ENCODE data around the gene DLL1. TPM values are rescaled to one million over a fixed set of nuclear protein-coding genes. Genes with fewer than 3 reads are reported as not detected.
A peak's percentile ranks its signal among the peaks of the same experiment; 100 is the strongest.

DLL1 gene
- total RNA-seq, 2 donors from 2014 or later, result 1.1 to 2.6 TPM

DNA sequence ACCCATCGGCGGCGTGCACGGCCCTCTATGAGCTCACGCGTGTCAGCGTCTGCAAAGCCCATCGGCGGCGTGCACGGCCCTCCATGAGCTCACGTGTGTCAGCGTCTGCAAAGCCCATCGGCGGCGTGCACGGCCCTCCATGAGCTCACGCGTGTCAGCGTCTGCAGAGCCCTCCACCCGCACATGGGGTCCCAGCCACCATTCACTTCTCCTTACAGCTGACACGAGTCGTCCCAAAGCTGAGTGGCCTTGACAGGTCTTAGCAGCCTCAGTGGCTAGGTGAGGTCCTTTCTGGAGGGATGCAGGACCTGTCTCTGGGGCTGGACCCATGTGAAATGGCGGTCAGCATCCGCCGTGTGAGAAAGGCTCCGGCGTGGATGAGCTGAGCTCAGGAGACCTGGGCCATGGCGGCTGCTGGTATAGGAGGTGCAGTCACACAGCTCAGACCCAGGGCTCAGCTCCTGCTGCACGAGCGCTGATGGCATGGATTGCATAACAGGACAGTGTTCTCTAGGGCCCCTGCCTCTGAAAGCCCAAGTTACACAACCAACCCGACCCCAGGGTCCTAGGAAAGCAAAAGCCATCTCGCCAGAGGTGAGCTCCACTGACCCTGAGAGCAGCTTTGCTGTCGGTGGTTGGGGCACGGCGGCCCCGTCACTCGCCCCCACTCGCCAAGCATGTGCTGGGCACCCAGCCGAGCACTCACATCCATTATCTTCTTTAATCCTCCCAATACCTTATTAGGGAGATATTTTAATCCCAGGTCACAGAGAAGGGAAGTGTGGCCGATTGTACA lies 38.9 kb downstream of the DLL1 start:
- no peaks in the 10 kb centered on the region for H3K36me3 Mint-ChIP-seq
- ATAC-seq (no peak), DNase-seq (ENCODE audit: low spot score in 2 of 2) (no peak)
- no peak overlapping the region for H3K27ac Mint-ChIP-seq
- no peaks in the 10 kb centered on the region for H3K9me3 Mint-ChIP-seq

DNA sequence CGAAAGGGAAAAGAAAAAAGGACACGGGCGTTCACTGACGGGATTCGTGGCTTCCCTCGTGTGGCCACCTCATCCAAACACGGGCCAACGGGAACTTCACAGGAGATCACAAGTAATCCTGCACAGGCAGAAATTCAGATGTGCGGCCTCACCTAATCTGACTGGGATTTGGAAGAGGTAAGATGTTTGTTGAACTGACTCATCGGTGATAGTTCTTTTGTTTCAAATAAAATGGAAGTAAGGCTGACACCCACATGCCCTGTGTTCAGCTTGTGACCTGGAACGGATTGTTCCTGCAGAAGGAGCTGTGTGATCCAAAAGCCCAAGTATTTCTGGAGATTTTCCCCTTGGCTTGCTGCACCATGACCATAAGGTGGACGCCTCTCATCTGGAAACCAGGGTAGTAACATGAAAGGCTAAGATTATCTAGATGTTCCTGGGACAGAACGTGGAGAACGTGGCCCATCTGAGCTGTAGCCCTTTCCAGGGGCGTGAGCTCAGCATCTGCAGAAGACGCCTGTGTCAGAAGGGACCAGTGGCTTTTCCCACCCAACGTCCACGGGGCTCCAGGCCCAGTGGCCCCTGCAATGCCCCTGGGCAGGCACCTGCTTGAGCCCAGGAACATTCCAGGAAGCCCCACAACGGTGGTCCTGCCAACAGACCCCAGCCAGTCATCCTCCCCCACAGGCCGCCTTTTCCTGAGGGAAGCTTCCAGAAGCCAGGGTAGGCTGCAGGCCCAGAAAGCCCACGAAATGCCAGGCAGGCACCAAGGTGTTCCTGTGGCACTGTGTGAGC lies 39.7 kb downstream of the DLL1 start:
- Mint-ChIP-seq H3K36me3 (no peaks in the 10 kb centered on the region), H3K27ac (no peak overlapping the region)

DNA sequence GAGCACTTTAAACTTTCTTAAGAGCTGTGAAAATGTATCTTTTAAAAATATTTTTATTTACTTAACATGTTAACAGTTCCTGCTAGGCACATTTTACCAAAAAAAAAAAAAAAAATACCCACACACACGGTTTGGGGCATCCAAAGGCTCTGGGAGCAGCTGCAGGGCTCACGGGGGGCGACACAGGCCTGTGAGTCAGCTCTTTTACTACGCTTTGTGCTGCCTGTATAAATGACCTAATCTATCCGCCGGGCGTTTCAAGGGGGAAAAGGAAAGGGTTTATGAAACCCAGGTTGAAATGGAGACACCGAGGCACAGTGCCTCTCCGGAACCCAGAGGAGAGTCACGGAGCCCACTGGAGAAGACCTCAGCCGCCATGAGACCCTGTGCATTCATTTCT lies 40.4 kb downstream of the DLL1 start:
- no peak overlapping the region for H3K27ac Mint-ChIP-seq
- DNase-seq (ENCODE audit: low spot score in 2 of 2) (no peak), ATAC-seq (no peak)
- H3K9me3 Mint-ChIP-seq, result no peaks in the 10 kb centered on the region
- H3K36me3 Mint-ChIP-seq, result no peaks in the 10 kb centered on the region

More for the DNA sequence above, 39.7 kb downstream of the DLL1 start:
- no peaks in the 10 kb centered on the region for H3K9me3 Mint-ChIP-seq
- no peak for ATAC-seq
- no peak for DNase-seq (ENCODE audit: low spot score in 2 of 2)

DNA sequence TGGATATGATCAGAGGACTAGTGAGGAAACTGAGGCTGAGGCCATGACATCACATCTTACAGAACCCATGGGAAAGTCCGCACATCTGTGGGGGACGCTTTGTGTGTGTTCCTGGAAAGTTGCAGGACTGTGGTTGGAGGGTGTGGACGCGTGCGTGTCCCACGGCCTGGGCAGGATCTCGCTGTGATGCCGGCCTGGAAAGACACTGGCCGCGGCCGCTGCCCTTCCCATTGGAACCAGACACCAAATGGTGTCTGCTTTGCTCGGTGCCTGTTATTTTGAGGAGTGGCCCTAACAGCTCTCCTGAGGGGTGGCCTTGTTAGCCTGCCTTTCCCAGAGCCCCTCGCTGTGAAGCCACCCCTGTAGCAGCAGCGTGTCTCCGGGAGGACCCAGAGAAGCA lies 41.1 kb downstream of the DLL1 start:
- no peaks in the 10 kb centered on the region for H3K9me3 Mint-ChIP-seq
- no peak overlapping the region for H3K27ac Mint-ChIP-seq
- no peaks in the 10 kb centered on the region for H3K36me3 Mint-ChIP-seq
- ATAC-seq (no peak), DNase-seq (ENCODE audit: low spot score in 2 of 2) (no peak)

DNA sequence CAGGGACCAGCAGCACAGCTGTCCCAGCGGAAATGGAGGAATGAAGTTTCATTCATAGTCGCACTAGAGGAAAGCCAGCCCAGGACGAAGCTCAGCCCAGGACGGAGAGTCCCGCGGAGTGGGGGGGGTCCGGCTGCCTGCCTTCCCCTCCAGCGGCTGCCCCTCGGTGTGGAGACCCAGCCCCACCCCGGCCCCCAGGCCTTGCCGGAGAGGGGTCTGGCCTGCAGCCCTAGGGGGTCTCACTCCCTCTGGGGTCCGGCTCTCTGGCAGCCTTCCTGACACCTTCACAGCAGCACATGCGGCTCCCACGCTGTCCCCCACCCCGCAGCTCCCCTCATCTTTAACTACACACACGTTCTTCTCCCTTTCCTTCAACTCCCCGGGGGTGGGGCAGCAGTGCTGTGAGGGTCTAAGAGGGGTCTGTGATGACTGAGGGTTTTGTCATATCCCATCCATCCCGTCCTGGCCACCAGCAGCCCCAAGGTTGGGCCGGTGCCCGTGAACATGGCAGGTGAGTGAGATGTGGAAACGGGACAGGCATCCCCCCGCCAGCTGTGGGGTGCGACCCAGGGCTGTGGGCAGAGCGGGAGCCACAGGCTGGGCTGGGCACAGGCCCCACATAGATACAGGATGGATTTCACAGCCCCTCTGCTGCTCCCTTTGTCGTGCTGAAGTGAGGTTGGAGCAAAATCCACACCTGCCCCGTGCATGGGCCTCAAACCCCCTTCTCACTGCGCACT lies 41.8 kb downstream of the DLL1 start:
- DNase-seq (ENCODE audit: low spot score in 2 of 2) (no peak), ATAC-seq (no peak)
- no peaks in the 10 kb centered on the region for H3K9me3 Mint-ChIP-seq
- no peaks in the 10 kb centered on the region for H3K36me3 Mint-ChIP-seq
- H3K27ac Mint-ChIP-seq, result no peak overlapping the region

DNA sequence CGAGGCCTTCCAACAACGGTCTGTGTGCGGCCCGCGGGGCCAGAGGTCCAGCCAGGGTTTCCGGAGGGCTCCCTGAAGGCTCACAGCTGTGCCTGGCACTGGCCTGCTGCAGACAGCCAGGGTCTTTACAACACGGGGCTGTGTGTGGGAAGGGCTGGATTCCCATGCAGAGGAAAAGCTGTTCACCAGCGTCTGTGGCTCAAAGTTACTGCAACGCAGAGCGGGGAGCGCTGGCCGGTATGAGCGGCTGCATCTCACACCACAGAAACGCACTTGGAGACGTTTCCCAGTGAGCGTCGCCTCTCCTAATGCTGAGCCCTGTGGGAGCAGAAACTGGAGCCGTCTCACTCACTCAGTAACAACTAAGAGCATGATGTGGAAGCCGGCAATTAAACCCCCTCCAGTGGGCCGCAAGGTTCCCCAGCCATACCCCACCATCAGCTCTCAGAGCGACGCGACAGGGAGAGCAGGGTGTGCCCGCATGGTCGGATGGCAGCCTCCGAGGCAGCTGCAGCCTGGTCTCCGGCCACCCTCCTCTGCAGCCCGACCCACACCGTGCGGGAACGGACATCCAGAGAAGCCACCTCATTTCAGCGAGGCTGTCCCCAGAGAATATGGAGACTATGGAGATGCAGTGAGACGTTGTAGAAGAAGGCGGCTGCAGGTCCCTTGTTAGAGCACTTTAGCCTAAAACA lies 42.6 kb downstream of the DLL1 start:
- ATAC-seq (no peak), DNase-seq (ENCODE audit: low spot score in 2 of 2) (no peak)
- no peak overlapping the region for H3K27ac Mint-ChIP-seq
- no peaks in the 10 kb centered on the region for H3K36me3 Mint-ChIP-seq
- no peaks in the 10 kb centered on the region for H3K9me3 Mint-ChIP-seq

DNA sequence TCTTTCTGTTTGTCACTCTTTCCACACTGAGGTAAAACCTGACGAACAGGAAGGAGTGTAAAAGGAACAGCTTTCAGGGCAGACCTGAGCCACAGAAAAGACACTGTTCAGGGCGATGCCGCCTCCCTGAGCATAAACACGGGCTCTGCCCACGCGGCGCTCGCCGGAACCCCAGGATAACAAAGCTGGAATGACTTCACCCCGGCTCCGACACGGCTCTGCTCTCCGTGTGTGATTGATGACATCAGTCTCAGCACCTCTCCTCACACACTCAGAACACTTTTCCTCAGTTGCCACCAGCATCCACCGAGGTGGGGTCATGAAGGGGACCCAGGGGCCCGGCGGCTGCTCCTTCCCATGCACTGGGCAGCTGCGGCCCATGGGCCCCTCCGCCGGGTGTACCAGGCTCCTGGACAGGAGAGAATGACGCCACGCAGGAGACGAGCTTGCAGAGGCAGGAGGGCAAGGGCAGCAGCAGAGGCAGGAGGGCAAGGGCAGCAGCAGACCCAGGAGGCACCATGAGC lies 43.6 kb downstream of the DLL1 start:
- Mint-ChIP-seq H3K9me3 (no peaks in the 10 kb centered on the region), H3K36me3 (no peaks in the 10 kb centered on the region), H3K27ac (no peak overlapping the region)
- ATAC-seq (no peak), DNase-seq (ENCODE audit: low spot score in 2 of 2) (no peak)

DNA sequence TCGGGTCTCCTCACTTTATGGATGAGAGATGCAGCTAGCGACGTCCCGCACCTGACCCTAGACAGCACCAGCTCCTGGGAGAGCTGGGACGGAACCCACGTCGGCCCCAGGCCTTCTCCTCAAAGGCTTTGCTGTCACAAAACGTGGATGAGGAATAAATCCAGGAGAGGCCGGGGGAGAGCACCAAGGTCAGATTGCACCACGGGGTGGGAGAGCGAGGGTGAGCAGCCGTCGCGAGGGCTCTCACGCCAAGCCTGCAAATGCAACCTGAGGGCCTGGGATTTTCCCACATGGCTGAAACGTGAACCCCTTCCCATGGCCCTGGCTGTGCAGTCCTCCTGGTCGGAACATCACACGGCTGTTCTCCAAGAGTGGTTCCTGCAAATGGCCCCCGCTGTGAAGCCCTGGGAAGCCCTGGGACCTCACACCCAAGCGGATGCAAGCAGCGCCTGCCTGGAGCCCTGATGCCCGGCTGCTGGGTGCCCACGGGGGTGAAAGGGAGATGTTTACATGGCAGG lies 45.3 kb downstream of the DLL1 start:
- ATAC-seq (no peak), DNase-seq (ENCODE audit: low spot score in 2 of 2) (no peak)
- Mint-ChIP-seq H3K9me3 (no peaks in the 10 kb centered on the region), H3K27ac (no peak overlapping the region), H3K36me3 (no peaks in the 10 kb centered on the region)

DNA sequence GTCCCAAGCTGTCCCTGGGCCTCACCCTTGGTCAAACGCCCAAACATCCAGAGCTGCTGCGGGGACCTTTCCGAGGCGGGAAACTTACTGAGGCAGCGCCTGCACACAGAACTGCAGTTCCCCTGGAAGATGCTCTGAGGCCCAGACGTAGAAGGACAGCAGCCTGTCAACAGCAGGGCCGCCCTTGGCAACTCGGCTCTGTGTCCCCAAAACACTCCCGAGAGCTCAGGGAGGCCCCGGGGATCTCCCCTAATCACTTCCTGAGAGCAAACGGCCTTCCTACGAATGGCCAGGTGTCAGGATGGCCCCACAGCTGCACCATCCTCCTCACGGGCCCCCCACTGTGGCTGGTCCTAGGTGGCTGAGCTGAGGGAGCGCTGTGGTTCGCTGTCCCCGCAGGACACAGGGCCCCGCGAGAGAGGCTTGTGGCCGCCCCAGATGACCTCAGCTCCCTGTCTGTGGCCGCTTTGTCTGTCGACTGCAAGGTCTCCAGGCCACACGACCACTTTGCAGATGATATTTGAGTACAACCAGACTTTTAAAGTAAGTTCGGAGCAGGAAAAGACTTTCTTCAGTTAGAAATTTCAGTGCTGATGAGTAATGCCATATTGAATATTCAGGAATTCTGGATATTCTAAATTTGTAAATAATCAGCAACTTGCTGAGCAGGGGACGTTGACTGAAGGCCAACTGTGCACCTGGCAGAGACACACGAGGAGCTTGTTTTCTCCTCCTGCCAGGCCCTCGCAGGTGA lies 46.0 kb downstream of the DLL1 start:
- H3K9me3 Mint-ChIP-seq, result no peaks in the 10 kb centered on the region
- no peaks in the 10 kb centered on the region for H3K36me3 Mint-ChIP-seq
- H3K27ac Mint-ChIP-seq, result no peak overlapping the region
- DNase-seq (ENCODE audit: low spot score in 2 of 2), result no peak
- ATAC-seq, result no peak

DNA sequence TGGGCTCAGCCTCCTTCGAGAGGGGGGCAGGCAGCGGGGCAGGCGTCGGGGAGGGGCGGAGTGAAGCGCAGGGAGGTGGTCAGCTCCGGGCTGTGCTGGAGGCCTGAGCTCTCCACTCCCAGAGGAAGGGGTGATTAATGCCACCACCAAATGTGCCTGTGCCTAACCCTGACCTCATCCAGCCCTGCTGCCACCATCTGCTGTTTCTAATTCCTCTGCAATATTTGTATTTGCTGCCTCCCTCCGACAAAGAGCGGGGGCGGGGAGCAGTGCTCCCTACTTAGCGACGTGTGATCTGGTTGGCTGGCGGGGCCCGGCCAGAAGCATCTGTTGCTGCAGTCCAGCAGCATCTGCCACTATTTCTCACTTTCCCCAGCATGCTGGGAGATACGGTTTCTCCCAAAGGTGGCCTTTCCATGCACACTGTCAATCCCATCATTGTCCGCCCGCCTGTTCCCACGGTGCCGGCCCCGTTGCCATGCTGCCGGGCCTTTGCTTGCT lies 47.0 kb downstream of the DLL1 start:
- H3K36me3 Mint-ChIP-seq, result no peaks in the 10 kb centered on the region
- no peak for ATAC-seq

DNA sequence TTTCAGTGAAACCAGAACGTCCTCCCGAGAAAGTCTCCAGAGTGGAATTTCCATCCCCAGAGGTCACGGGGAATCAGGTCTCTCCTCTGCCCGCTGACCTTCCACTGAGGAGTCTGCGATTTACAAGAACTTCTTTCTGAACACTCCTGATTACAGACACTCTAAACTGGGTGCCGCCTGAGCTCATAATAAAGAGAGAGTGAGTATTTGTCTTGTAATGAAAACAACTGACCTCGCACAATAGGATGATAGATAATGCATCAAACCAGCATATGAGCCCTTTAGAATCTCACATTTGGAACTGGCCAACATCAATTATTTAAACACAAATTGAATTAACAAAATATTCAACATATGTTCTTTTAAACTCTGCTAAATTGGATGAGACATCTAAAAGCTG lies 47.5 kb downstream of the DLL1 start:
- Mint-ChIP-seq H3K9me3 (no peaks in the 10 kb centered on the region), H3K27ac (no peak overlapping the region), H3K36me3 (no peaks in the 10 kb centered on the region)
- ATAC-seq (no peak), DNase-seq (ENCODE audit: low spot score in 2 of 2) (no peak)

More for the DNA sequence above, 47.0 kb downstream of the DLL1 start:
- Mint-ChIP-seq H3K9me3 (no peaks in the 10 kb centered on the region), H3K27ac (no peak overlapping the region)
- no peak for DNase-seq (ENCODE audit: low spot score in 2 of 2)

DNA sequence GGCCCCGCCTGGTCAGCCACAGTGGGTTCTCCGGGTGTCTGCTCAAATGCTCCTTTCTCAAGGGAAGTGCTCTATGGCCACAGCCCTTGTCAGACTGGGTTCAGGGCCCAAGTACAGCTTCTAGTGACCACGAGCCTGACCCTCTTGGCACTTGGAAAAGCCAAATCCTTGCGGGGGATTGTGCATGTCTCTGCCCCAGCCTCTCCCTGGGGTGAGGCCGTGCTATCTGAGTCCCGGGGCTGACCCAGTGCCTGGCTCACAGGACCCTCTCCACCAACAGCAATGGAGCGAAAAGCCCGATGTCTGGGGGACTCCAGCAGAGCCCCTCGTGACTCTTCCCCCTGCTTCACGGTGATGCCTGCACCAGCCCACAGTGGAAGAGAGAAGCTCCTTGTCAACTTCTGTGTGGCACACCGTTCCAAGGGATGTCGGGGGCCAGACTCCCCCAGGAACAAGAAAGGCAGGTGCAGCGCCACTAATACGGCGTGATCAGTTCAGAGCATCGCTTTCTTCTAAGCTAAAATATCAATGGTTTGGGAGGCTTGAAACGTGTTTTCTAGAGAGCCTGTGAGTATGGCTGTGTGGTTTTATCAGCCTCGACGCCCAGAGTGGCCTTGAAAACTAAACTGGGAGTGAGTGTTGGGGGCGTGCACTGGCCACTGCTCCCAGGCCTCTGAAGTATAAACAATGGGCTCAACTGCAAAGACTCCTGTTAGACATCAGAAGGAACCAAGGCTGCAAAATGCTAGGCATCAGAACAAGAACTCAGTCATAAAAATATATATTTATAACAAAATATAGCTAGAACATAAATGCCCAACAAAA lies 51.9 kb downstream of the DLL1 start:
- ATAC-seq (no peak), DNase-seq (ENCODE audit: low spot score in 2 of 2) (no peak)
- no peak overlapping the region for H3K27ac Mint-ChIP-seq
- no peaks in the 10 kb centered on the region for H3K36me3 Mint-ChIP-seq
- H3K9me3 Mint-ChIP-seq, result no peaks in the 10 kb centered on the region

DNA sequence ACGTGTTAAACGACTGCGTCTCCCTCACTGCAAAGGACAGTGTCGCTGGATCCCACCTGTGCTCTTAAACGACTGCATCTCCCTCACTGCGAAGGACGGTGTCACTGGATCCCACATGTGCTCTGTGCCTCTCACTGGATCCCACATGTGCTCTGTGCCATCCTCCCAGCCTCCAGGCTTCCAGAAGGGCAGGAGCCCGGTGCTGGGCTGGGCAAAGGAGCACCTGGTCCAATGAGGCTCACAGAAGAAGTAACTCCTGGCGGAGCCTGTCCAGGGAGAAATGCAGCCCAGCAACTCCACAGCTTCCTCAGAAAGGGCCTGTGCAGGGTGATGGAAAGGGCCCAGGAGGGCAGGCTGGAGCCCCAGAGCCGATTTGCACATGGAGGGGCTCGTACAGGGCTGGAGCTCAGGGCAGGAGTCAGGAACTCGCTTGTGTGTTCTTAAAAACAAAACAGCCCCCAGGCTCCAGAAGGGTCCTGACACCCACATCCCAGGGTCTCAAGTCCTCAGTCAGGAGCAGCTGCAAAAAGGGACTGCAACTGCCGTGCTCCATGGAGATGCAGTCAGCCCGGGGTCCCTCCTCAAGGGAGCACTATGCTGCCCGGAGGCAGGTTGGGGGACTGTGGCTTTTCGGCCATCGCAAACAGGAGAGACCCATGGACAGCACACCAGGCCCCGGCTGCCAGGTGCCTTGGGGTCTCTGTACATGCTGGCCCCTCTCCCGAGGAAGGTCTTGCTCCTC lies 52.7 kb downstream of the DLL1 start:
- Mint-ChIP-seq H3K36me3 (no peaks in the 10 kb centered on the region), H3K27ac (no peak overlapping the region), H3K9me3 (no peaks in the 10 kb centered on the region)
- ATAC-seq (no peak), DNase-seq (ENCODE audit: low spot score in 2 of 2) (no peak)

DNA sequence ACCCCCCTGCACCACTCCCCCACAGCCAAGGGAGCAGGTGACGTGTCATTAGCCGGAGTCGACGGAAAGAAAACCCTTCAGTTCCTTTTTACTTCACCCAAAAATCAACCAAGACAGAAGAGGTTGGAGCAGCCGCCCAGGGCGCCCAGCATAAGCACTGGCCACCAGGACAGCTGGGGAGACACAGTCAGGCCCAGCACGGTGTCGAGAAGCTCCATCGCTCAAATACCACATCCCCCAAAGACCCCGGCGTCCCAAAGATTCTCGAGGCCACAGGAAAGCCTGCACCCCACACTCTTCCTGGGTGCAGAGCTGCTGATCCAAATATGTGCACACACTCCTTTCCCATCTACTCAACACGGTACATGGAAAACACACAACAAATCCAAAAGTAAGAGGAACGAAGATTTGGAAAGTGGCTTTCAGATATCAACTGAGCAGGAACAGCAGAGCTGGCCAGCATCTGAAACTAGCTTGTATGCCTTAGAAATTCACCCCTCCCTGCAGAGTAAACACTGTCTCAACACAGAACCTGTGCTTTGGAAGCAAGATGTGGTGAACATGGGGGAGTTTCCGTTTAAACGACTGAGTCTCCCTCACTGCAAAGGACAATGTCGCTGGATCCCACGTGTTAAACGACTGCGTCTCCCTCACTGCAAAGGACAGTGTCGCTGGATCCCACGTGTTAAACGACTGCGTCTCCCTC lies 54.6 kb downstream of the DLL1 start:
- no peak for DNase-seq (ENCODE audit: low spot score in 2 of 2)
- no peak for ATAC-seq
- peak overlapping the region in 1 of 2 donors; percentile 29 for H3K27ac Mint-ChIP-seq
- no peaks in the 10 kb centered on the region for H3K36me3 Mint-ChIP-seq
- H3K9me3 Mint-ChIP-seq, result no peaks in the 10 kb centered on the region
